GM18502 (cell line): Measurements from ENCODE around the gene ATG16L1.
A peak's percentile ranks its signal among the peaks of the same experiment; 100 is the strongest.

Experiments
- ATAC-seq: cut with Tn5 transposase; IDR thresholded peaks from one replicate; pipeline ENCODE4 v1.9.1; 2021; ENCODE audit warnings: mild to moderate bottlenecking; ENCODE audit not compliant: unreplicated experiment, poor library complexity

Gene ATG16L1

GRCh38 chr2:233226511-233227031 is 24.9 kb upstream of the ATG16L1 start:
- ATAC-seq, result no peak

GRCh38 chr2:233227346-233227978 is 24.0 kb upstream of the ATG16L1 start:
- ATAC-seq, result no peak

- no peak for ATAC-seq
Observed at GRCh38 chr2:233228376-233228775, 23.1 kb upstream of the ATG16L1 start.

- no peak for ATAC-seq
Observed at GRCh38 chr2:233233618-233234230, 17.7 kb upstream of the ATG16L1 start.

GRCh38 chr2:233234264-233234663 is 17.2 kb upstream of the ATG16L1 start:
- no peak for ATAC-seq

- no peak for ATAC-seq
Observed at GRCh38 chr2:233234996-233235395, 16.5 kb upstream of the ATG16L1 start.

- ATAC-seq, result no peak
Observed at GRCh38 chr2:233235977-233236376, 15.5 kb upstream of the ATG16L1 start.

GRCh38 chr2:233236820-233237589 is 14.5 kb upstream of the ATG16L1 start:
- ATAC-seq, result no peak

GRCh38 chr2:233240897-233241296 is 10.6 kb upstream of the ATG16L1 start:
- peak; percentile 57 for ATAC-seq

- ATAC-seq, result no peak
Observed at GRCh38 chr2:233241803-233242202, 9.7 kb upstream of the ATG16L1 start.

GRCh38 chr2:233242231-233242927 is 9.1 kb upstream of the ATG16L1 start:
- no peak for ATAC-seq

GRCh38 chr2:233243348-233243747 is 8.1 kb upstream of the ATG16L1 start:
- no peak for ATAC-seq

GRCh38 chr2:233244818-233245217 is 6.7 kb upstream of the ATG16L1 start:
- ATAC-seq, result no peak

GRCh38 chr2:233245406-233245805 is 6.1 kb upstream of the ATG16L1 start:
- no peak for ATAC-seq

GRCh38 chr2:233247116-233247515 is 4.4 kb upstream of the ATG16L1 start:
- ATAC-seq, result no peak

- no peak for ATAC-seq
Observed at GRCh38 chr2:233247744-233248143, 3.7 kb upstream of the ATG16L1 start.

- no peak for ATAC-seq
Observed at GRCh38 chr2:233248999-233249398, 2.5 kb upstream of the ATG16L1 start.

- ATAC-seq, result no peak
Observed at GRCh38 chr2:233250568-233250967, 905 bp upstream of the ATG16L1 start.

- peak; percentile 26 for ATAC-seq
Observed at GRCh38 chr2:233250985-233251305, 528 bp upstream of the ATG16L1 start.

GRCh38 chr2:233252227-233252626 is 754 bp downstream of the ATG16L1 start:
- no peak for ATAC-seq

GRCh38 chr2:233255151-233255550 is 3.7 kb downstream of the ATG16L1 start:
- no peak for ATAC-seq
